HS-27A (cell line): Measurements from ENCODE around the gene ENO4.

ENCODE experiments used
- DNase-seq: peaks from one replicate; pipeline ENCODE4 v3.0.0-alpha.2; 2012; ENCODE audit warnings: low read depth, missing footprints

ENO4 gene, protein sequence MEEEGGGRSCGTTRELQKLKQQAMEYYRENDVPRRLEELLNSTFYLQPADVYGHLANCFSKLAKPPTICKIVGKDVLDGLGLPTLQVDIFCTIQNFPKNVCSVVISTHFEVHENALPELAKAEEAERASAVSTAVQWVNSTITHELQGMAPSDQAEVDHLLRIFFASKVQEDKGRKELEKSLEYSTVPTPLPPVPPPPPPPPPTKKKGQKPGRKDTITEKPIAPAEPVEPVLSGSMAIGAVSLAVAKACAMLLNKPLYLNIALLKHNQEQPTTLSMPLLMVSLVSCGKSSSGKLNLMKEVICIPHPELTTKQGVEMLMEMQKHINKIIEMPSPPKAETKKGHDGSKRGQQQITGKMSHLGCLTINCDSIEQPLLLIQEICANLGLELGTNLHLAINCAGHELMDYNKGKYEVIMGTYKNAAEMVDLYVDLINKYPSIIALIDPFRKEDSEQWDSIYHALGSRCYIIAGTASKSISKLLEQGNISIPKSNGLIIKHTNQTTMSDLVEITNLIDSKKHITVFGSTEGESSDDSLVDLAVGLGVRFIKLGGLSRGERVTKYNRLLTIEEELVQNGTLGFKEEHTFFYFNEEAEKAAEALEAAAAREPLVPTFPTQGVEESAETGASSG

GRCh38 chr10:116849248-116850057, at the start of gene ENO4:
Gene ENO4 (plus strand): TSS chr10:116849499. CDS start chr10:116849567, 68 bp downstream.
- no peak for DNase-seq

- no peak for DNase-seq
Observed at GRCh38 chr10:116800286-116800929, 48.9 kb upstream of the ENO4 start.

- DNase-seq: no peak
Observed at GRCh38 chr10:116801658-116802057, 47.6 kb upstream of the ENO4 start.

GRCh38 chr10:116802474-116802873, 46.8 kb upstream of the ENO4 start:
- no peak for DNase-seq

DNA sequence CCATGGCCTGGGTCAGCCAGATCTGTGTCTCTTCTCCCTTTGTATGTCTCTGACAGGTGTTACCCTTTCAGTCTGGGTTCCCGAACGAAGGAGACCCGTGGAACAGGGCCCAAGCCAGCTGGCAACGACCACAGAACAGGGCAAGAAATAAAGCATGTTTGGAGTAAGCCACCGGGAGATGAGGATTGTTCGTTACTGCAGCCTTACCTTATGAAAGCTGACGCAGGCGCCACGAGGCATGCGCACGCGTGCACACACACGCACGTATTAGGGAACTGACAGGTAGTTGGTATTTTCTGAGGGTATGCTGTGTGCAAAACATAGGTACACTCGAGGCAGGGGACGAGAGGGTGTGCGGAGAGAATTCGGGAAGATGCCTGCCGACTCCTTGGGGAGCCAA, 46.4 kb upstream of the ENO4 start:
- no peak for DNase-seq

DNA sequence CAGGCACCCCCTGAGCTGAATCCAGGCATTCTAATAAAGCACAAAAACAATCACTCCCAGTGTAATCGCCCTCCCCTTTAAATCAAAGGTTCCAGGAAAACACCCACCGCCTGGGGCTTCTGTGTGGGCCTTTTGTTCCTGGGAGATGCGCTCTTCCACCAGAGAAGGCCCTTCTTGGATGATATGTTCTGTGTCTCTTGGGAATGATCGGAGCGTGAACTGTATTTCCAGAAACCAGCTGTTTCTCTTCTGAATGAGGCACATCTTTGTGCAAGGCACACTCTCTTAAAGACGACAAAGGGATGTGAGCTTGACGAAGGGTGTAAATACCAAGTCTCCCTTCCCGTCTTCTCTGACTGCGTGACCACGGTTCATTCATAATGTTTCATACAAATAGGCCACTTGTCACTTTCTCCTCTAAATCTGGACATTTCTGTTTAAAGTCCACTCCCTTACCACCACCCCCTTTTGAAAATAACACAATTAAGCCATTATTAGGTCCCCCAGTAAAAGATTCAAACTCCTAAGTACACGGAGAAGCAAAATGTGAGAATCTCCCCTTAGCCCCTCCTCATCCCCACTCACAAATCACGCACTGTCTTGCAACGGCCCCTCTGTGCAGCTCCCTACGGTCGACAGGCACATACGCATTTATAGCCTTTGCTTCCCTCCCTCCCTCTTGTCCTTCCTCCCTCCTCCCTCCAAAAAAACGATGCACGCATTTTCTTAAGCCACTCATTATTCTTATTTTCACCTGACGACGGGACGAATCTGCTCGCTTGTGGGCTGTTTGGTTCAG, 45.6 kb upstream of the ENO4 start:
- no peak for DNase-seq

DNA sequence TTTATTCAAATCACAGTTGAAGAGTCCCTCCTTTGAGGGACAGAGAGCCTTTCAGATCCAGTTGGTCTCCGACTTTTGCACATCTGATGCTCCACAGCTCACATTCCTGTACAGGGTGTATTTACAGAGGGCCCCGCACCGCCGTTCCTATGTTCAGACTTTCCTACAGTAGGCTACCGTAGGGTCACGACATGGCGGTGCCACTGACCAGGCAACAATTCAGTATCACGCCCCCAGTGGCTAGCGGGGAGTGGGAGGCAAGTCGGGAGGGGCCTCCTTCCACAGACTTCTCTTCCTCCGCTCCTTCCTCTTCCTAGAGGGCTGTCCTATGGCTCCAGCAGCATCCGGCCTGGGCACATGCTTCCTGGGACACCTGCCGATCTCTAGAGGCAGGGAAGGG, 40.6 kb upstream of the ENO4 start:
- DNase-seq: no peak

GRCh38 chr10:116809483-116810119, 39.7 kb upstream of the ENO4 start:
- no peak for DNase-seq

DNA sequence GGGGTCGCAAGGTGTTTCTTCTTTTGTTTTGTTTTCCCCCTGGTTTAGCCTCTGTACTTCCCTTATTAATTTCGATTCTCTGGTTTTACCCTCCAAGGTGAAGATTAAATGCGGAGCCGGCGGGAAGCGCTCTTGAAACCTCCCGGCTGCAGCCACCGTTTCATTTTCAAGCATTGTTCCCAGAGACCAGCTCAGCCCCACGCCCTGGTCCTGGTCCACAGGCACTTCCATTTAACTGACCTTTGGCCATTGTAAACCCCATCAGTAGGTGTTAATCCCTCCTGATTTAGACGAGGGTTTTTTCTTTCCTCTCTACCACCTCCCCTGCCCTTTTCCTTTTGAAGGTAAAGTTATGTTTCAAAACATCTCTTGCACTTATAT, 39.2 kb upstream of the ENO4 start:
- DNase-seq: no peak

DNA sequence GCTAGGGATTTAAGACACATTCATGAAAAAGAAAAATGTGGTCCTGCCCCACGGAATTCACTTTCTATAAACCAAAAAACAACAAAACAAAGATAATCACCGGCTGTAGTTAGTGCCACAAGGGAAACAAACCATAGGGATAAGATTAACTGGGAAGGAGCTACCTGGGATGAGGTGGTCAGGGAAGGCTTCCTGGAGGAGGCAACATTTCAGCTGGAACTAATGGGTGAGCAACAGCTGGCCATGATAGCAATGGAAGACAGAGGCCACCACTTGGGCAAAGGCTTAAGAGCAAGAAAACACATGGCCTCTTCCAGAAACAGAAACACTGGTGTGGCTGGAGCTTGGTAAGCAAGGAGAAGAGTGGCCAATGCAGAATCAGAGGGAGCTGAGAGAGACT, 38.4 kb upstream of the ENO4 start:
- DNase-seq: no peak

GRCh38 chr10:116811691-116812090, 37.6 kb upstream of the ENO4 start:
- no peak for DNase-seq

DNA sequence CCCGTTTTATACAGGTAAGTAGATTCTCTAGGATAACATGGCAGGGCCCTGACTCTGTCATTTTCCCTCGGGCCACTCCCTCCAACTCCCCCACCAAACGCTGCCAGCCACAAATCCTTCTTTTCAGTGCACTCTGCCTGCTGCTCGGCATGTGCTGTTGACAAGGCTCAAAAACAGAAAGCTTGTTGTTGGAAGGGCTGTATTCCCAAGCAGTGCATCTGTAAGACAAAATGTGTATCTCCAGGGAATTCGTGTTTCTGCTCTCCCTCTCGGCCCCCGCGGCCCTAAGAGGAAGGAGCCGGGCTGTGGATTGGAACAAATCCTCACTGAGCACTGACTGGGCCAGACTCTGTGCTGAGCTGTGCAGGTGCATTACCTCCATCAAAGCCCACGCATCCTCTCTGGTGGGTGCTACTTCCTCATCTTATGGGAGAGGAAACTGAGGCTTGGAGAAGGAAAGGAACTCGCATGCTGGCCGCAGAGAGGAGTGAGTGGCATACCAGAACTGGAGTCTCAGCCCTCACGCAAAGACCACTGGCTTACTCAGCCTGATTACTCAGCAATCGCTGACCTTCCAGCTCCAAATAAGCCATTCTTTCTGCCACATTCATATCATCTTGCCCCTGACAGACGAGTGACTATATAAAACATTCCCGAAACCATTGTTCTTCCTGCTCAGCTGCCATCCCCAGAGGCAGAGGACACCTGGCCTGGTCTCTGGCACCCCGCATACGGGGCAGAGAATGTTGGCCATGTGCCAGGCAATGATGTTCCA, 33.5 kb upstream of the ENO4 start:
- no peak for DNase-seq

DNA sequence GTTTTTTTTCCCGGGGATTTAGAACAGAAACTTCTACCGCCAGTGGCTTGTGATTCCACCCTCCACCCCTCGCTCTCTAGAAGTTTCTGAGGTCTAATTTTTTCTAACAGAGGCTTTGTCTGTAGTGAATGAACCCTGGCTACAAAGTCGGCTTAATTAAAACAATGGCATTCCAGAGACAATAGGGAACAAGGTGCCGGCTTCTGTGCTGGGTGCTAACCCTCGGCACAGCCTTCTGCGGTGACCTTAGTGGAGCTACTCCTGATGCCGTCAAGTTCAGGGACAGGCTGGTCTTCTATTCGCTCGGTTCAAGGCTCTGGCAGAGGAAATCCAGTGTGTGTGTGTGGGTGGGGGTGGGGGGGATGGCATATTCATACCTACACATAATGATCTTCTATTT, 32.1 kb upstream of the ENO4 start:
- DNase-seq: no peak

DNA sequence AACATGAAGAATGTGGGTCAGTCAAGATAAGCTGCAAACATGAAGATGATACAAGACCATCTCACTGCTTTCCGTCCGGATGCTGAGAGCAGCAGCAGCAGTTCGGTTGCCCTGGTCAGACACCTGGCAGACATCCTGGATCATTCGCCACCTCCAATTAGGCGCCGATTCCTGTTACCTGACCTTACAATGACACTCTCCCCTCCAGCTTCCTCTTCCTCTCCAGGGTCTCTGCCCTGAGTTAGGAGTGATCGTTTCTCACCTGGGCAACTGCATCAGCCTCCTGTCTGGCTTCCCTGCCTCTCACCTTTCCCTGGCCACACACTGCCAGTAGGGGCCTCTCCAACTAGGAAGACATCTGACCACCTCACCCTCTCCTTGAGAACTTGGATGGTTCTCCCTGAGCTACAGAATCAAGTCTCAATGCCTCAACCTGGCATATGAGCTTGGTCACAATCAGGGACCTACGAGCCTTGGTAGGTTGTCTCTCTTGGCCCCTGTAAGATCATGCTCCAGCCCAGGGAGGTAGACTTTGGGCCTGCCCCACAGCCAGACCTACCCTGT, 31.4 kb upstream of the ENO4 start:
- no peak for DNase-seq

GRCh38 chr10:116819999-116820677, 29.2 kb upstream of the ENO4 start:
- DNase-seq: no peak

DNA sequence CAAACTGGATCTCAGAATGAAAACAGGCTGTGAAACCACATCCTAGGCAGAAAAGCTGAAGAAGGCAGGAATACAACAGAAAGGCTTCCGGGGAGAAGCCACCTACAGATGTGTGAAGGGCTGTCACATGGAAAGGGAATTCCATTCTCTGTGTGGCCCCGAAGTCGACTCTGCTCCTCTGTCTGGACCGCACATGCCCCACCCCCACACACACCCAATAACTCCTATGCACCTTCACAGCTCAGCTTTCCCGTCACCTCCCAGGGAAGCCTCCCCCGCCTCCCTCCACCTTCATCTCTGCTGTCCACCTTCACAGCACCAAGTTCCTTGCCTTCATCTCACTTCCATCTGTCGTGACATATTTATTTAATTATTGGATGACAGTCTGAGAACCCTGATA, 23.4 kb upstream of the ENO4 start:
- no peak for DNase-seq

GRCh38 chr10:116826803-116827202, 22.5 kb upstream of the ENO4 start:
- no peak for DNase-seq

- no peak for DNase-seq
Observed at GRCh38 chr10:116827214-116827671, 22.1 kb upstream of the ENO4 start.

DNA sequence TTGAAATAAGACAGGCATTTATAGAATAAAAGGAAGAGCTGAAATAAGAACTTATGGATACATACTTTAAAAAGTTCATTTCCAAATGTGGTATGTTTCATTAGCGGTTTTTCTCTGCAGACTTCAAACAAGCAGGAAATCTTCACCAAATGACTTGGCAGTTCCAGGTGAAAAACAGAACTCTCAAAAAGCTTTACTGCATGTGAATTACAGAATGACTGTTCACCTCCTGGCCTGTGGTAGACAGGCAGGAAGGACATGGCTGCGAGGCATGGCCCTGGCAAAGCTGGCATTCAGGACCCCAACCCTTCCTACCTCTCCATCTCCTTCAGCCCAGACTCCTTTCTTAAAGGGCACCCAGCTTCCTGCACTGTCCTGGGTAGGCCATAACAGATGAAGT, 21.2 kb upstream of the ENO4 start:
- no peak for DNase-seq
